ENCODE data around the gene SNX9.

SNX9 gene

GRCh38 chr6:157804448-157805327 is 18.4 kb upstream of the SNX9 start:
- DNase-seq = no peak

- DNase-seq = no peak
These were observed 16.8 kb upstream of the SNX9 start for GRCh38 chr6:157806131-157806855.

GRCh38 chr6:157806856-157807215 is 16.2 kb upstream of the SNX9 start:
- no peak for DNase-seq

GRCh38 chr6:157808405-157808950 is 14.6 kb upstream of the SNX9 start:
- no peak for DNase-seq

- DNase-seq = no peak
These were observed 13.4 kb upstream of the SNX9 start for GRCh38 chr6:157809613-157810012.

GRCh38 chr6:157811137-157811475 is 11.9 kb upstream of the SNX9 start:
- no peak for DNase-seq

- no peak for DNase-seq
These were observed 11.4 kb upstream of the SNX9 start for GRCh38 chr6:157811476-157812173.

- no peak for DNase-seq
These were observed 10.4 kb upstream of the SNX9 start for GRCh38 chr6:157812425-157813171.

GRCh38 chr6:157813191-157813590 is 9.9 kb upstream of the SNX9 start:
- DNase-seq = no peak

- DNase-seq = no peak
These were observed 9.1 kb upstream of the SNX9 start for GRCh38 chr6:157813750-157814455.

- DNase-seq = no peak
These were observed 8.2 kb upstream of the SNX9 start for GRCh38 chr6:157814883-157815282.

GRCh38 chr6:157821342-157822033 is 1.6 kb upstream of the SNX9 start:
- DNase-seq = no peak

- no peak for DNase-seq
These were observed 623 bp upstream of the SNX9 start for GRCh38 chr6:157822245-157823000.

- DNase-seq = peak; percentile 28
These were observed 703 bp downstream of the SNX9 start for GRCh38 chr6:157823528-157824370.

- DNase-seq = no peak
These were observed 2.3 kb downstream of the SNX9 start for GRCh38 chr6:157825243-157825904.

- no peak for DNase-seq
These were observed 7.4 kb downstream of the SNX9 start for GRCh38 chr6:157830354-157831017.

- DNase-seq = no peak
These were observed 7.9 kb downstream of the SNX9 start for GRCh38 chr6:157831018-157831369.

- DNase-seq = no peak
These were observed 8.6 kb downstream of the SNX9 start for GRCh38 chr6:157831424-157832249.
